ENCODE data around the gene SFT2D2.
"Not testable (repeated sequence)": the region's sequence is repeated elsewhere in the genome, so short reads cannot be mapped to it uniquely, and the experiment has no call there.

Gene SFT2D2

GRCh38 chr1:168225476-168226190 is at the start of gene SFT2D2:
TSS of gene SFT2D2 (plus strand) at chr1:168226004. CDS start at chr1:168226080, 76 bp downstream.
- peak; percentile 79 to 82 for DNase-seq

DNA sequence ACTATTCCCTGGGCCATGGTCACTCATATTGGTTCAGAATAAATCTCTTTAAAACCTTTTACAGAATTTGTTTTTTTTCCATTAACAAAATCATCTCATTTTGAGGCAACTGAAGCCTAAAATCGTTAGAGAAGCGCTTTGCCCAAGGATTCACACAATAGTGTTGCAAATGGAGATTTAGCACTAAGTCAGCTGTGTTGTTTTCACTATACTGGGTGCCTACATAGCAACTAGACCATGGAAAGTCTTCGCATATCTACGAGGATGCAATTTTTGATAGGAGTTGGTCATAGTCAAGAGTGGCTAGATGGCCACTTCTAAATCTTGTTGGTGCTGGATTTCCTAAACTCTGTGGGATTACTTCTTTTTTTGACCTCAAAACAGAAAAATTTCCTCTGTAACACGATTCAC is 47.6 kb upstream of the SFT2D2 start:
- no peak for DNase-seq

- DNase-seq: peak; percentile 96
Measured at GRCh38 chr1:168178638-168179437, 47.0 kb upstream of the SFT2D2 start, which contains the start of gene TIPRL. TSS of gene TIPRL (plus strand) at chr1:168178962. CDS start at chr1:168179078, 116 bp downstream.

DNA sequence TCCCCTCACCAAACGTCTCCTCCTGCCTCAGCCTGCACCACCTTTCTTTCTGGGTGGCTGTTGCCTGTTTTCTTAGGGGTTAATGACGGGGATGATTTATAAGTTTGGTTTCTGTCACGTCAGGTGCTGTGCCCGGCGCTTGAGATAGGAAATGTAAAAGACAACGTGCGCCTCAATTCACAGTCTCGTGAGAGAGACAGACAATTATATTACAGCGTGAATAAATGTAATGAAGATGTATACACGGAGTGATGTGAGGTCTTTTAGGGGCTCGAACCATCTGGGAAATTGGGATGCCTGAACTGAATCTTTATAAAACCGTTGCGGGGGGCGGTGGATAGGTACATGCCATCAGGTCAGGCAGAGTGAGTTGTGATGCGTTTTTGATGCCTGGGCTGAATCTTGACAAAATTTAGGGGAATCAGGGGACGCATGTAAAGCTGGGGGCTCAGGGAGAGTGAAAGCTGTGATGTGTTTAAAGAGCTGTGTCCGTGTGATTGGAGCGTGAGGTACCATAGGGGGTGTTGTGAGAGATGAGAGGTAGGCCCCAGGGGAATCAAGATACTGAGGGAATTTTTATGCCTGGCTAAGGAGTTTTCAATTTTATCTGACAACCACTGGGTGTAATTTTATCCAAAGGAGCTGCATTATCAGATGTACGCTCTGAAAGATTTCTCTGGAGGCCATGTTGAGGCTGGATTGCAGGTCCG is 46.2 kb upstream of the SFT2D2 start:
- DNase-seq: peak in 1 of 2 donors; percentile 11

DNA sequence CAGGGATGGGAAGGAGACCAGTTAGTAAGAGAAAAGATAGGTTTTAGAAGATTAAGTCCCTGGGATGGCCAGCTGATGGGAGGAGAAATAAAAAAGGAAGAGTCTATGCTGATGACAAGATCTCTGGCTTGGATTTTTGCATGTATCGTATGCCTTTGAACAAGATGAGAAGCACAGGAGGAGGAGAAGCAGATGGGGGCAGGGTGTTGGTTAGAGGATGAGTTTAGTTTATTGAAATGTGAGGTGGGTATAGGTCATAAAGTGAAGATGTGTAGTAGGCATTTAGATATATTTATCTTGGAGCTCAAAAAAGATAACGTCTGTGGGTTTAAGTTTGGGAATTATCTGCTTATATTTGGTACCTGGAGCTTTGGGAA is 45.7 kb upstream of the SFT2D2 start:
- no peak for DNase-seq

DNA sequence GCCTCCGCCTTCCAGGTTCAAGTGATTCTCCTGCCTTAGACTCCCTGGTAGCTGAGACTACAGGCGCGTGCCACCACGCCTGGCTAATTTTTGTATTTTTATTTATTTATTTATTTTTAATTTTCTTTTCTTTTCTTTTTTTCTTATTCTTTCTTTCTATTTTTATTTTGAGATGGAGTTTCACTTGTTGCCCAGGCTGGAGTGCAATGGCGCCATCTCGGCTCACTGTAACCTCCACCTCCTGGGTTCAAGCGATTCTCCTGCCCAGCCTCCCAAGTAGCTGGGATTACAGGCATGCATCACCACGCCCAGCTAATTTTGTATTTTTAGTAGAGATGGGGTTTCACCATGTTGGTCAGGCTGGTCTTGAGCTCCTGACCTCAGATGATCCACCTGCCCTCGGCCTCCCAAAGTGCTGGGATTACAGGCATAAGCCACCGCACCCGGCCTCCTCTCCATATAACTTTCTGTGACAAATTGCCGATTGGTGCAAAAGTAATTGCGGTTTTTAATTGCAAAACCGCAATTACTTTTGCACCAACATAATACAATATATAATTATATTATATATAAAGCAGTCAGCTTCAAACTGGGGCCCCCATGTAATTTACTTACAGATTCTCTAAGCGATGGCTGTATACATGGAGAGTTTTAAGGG is 44.6 kb upstream of the SFT2D2 start:
- DNase-seq: not testable (repeated sequence)

DNA sequence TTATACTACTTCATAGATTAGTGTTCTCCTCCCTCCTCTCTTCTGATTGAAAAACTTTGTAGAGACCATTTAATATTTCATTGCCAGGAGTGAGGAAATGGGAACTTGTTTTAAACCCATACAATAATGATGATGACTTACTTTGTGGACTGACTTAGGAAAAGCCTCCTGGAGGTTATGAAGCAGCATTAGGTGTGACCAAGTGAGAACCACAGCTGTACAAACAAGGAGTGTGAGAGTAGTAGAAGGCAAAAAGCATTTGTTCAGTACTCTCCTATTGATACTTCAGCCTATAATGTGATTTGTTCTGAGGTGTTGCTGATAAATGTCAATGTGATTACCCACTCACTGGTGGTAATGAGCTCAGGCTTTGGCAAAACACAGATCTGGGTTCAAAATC is 38.6 kb upstream of the SFT2D2 start:
- DNase-seq: no peak

- DNase-seq: no peak
Measured at GRCh38 chr1:168190403-168190802, 35.4 kb upstream of the SFT2D2 start.

GRCh38 chr1:168195199-168196135 is 30.3 kb upstream of the SFT2D2 start:
- no peak for DNase-seq

DNA sequence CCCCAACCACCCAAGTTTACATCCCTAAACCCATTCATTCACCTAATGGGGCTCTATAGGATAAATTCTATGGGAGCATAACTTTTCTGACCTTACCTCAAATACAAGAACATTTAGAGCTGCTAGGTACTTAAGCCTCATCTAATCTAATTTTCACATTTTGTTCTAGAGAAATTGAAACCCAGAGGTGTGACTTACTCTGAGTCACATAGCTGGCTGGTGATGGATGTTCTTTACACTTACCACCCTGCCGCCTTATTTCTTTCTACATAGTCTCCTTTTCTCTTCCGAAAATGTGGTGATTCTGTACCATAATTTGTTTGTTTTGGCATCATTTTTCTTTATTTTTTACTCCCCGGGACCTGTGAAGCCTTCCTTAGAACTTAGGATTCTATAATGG is 26.7 kb upstream of the SFT2D2 start:
- DNase-seq: no peak

DNA sequence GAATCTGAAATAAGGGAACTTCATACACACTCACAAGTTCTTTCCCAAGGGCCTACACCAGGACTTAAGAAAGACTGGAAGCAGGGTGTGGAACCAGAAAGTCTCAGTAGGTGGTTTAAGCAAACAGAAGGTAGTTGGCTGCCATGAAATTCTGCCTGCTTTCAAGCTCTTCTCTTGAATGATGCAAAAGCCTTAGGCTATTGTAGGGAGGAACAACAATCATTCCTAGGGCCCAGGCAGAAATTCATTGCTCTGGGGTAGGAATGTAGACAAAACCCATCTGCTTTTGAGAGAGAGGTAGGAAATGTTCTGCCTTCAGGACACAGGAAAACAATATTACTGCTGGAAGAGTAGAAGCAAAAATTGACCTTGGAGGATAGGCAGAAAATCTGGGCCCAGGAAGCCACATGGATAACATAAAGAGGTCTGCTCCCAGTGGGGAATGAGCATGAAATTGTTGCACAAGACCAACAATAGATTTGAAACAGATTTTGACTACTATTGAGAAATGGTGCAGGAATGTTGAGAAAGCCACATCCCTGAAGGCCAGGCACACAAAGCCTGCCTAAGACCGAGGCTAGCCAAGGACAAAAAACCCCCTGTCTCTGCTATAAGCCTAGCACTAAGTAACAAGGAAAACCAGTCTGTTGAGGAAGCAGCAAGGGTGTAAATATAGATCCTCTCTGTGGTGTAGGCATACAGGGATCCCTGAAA is 22.7 kb upstream of the SFT2D2 start:
- DNase-seq: no peak

- DNase-seq: no peak
Measured at GRCh38 chr1:168206111-168206510, 19.7 kb upstream of the SFT2D2 start.

DNA sequence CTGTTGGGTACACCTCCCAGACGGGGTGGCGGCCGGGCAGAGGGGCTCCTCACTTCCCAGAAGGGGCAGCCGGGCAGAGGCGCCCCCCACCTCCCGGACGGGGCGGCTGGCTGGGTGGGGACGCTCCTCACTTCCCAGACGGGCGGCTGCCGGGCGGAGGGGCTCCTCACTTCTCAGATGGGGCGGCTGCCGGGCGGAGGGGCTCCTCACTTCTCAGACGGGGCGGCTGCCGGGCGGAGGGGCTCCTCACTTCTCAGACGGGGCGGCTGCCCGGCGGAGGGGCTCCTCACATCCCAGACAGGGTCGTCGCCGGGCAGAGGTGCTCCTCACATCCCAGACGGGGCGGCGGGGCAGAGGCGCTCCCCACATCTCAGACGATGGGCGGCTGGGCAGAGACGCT is 18.1 kb upstream of the SFT2D2 start:
- DNase-seq: not testable (repeated sequence)

- no peak for DNase-seq
Measured at GRCh38 chr1:168210312-168210711, 15.5 kb upstream of the SFT2D2 start.

DNA sequence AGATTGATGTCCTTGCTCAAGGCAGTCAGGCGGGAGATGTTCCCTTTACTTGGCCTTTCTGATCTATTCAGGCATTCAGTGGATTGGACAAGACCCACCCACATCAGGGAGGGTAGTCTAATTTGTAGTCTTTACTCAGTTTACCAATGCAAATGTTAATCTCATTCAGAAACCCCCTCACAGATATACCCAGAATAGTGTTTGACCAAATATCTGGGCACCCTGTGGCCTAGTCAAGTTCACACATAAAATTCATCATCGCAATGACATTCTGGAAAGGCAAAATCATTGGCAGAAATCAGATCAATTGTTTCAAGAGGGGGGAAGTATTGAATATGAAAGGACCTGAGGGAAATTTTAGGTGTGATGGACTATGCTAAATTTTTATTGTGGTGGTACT is 12.5 kb upstream of the SFT2D2 start:
- DNase-seq: no peak

- DNase-seq: no peak
Measured at GRCh38 chr1:168216171-168216570, 9.6 kb upstream of the SFT2D2 start.

- no peak for DNase-seq
Measured at GRCh38 chr1:168217664-168218063, 8.1 kb upstream of the SFT2D2 start.

DNA sequence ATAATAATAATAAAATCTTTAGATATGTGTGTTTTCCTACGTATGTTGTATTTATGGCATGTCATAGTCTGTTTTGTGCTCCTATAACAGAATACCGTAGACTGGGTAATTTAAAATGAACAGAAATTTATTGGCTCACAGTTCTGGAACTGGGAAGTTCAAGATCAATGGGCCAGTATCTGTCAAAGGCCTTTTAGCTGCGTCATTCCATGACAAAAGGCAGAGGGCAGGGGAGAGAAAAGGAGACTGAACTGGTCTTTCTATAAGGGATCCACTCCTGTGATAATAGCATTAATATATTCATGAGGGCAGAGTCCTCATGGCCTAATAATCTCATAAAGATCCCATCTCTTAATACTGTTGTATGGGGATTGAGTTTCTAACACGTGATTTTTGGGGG is 7.1 kb upstream of the SFT2D2 start:
- no peak for DNase-seq

- peak in 1 of 2 donors; percentile 10 for DNase-seq
Measured at GRCh38 chr1:168220470-168220871, 5.3 kb upstream of the SFT2D2 start.

DNA sequence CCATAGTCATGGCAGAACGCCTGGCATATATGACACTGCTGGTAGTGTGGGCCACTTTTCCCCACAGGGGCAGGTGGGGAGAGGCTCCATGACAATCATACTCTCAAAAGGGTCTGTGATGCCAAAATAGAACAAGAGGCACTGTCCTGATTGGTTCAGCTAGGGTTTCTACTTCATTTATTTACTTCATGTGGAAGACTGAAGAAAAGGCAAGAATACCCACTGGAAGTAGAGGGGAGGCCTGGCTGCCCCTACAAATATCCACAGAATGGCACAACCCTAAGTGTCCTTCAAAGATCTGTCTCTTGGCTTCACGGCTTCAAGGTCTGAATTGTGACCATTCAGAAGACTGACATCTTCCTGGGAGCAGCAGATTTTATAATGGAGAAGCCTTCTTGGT is 4.5 kb upstream of the SFT2D2 start:
- DNase-seq: no peak

DNA sequence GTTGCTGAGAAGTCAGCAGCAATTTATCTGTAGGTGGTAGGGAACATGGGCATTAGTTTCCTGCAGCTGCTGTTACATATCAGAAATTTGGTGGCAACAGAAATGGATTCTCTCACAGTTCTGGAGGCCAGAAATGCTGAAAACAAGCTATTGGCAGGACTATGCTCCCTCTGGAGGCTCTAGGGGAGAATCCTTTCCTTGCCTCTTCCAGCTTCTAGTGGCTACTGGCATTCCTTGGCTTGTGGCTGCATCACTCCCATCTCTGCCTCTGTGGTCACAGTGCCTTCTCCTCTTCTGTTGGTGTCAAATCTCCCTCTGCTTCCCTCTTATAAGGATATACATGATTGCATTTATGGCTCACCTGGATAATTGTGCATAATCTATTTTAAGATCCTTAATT is 2.5 kb upstream of the SFT2D2 start:
- no peak for DNase-seq

Data from stimulated activated CD4-positive, alpha-beta T cell treated with anti-CD3 and anti-CD28 coated beads, Interleukin-2, amount 100 ng/mL, for 24 hours (primary cell).